ENCODE measurements around the gene CYP27A1. TPM values are rescaled to one million over a fixed set of nuclear protein-coding genes. Genes with fewer than 3 reads are reported as not detected.

Gene CYP27A1
- total and polyA plus RNA-seq, 2 of the 8 experiments (the other 6 are each of a cell fraction or from before 2014, with no cell fraction given): 5.4 to 14.7 TPM

DNA sequence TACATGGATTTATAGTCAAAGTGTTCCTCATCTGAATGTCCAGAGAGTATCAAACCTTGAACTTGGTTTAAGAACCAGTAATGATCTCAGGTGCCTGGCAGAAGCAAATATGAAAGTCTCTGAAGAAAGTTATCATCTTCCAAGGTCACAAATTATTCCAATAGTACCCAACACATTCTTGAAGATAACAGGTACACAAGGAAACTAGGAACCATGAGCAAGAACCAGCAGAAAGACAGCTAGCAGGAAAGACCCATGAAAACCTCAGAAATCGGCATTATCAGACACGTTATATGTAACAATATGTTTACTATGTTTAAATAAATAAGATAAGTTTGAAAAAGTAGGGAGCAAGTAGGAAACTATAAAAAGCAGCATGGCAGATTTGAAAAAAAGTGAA lies 55.5 kb downstream of the CYP27A1 start (continued):
- TF ChIP-seq, protein P1, sequence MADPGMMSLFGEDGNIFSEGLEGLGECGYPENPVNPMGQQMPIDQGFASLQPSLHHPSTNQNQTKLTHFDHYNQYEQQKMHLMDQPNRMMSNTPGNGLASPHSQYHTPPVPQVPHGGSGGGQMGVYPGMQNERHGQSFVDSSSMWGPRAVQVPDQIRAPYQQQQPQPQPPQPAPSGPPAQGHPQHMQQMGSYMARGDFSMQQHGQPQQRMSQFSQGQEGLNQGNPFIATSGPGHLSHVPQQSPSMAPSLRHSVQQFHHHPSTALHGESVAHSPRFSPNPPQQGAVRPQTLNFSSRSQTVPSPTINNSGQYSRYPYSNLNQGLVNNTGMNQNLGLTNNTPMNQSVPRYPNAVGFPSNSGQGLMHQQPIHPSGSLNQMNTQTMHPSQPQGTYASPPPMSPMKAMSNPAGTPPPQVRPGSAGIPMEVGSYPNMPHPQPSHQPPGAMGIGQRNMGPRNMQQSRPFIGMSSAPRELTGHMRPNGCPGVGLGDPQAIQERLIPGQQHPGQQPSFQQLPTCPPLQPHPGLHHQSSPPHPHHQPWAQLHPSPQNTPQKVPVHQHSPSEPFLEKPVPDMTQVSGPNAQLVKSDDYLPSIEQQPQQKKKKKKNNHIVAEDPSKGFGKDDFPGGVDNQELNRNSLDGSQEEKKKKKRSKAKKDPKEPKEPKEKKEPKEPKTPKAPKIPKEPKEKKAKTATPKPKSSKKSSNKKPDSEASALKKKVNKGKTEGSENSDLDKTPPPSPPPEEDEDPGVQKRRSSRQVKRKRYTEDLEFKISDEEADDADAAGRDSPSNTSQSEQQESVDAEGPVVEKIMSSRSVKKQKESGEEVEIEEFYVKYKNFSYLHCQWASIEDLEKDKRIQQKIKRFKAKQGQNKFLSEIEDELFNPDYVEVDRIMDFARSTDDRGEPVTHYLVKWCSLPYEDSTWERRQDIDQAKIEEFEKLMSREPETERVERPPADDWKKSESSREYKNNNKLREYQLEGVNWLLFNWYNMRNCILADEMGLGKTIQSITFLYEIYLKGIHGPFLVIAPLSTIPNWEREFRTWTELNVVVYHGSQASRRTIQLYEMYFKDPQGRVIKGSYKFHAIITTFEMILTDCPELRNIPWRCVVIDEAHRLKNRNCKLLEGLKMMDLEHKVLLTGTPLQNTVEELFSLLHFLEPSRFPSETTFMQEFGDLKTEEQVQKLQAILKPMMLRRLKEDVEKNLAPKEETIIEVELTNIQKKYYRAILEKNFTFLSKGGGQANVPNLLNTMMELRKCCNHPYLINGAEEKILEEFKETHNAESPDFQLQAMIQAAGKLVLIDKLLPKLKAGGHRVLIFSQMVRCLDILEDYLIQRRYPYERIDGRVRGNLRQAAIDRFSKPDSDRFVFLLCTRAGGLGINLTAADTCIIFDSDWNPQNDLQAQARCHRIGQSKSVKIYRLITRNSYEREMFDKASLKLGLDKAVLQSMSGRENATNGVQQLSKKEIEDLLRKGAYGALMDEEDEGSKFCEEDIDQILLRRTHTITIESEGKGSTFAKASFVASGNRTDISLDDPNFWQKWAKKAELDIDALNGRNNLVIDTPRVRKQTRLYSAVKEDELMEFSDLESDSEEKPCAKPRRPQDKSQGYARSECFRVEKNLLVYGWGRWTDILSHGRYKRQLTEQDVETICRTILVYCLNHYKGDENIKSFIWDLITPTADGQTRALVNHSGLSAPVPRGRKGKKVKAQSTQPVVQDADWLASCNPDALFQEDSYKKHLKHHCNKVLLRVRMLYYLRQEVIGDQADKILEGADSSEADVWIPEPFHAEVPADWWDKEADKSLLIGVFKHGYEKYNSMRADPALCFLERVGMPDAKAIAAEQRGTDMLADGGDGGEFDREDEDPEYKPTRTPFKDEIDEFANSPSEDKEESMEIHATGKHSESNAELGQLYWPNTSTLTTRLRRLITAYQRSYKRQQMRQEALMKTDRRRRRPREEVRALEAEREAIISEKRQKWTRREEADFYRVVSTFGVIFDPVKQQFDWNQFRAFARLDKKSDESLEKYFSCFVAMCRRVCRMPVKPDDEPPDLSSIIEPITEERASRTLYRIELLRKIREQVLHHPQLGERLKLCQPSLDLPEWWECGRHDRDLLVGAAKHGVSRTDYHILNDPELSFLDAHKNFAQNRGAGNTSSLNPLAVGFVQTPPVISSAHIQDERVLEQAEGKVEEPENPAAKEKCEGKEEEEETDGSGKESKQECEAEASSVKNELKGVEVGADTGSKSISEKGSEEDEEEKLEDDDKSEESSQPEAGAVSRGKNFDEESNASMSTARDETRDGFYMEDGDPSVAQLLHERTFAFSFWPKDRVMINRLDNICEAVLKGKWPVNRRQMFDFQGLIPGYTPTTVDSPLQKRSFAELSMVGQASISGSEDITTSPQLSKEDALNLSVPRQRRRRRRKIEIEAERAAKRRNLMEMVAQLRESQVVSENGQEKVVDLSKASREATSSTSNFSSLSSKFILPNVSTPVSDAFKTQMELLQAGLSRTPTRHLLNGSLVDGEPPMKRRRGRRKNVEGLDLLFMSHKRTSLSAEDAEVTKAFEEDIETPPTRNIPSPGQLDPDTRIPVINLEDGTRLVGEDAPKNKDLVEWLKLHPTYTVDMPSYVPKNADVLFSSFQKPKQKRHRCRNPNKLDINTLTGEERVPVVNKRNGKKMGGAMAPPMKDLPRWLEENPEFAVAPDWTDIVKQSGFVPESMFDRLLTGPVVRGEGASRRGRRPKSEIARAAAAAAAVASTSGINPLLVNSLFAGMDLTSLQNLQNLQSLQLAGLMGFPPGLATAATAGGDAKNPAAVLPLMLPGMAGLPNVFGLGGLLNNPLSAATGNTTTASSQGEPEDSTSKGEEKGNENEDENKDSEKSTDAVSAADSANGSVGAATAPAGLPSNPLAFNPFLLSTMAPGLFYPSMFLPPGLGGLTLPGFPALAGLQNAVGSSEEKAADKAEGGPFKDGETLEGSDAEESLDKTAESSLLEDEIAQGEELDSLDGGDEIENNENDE (IDR thresholded peaks at IDR 0.05; ENCODE audit: insufficient replicate concordance, low read length): no peak
- TF ChIP-seq, protein P2, sequence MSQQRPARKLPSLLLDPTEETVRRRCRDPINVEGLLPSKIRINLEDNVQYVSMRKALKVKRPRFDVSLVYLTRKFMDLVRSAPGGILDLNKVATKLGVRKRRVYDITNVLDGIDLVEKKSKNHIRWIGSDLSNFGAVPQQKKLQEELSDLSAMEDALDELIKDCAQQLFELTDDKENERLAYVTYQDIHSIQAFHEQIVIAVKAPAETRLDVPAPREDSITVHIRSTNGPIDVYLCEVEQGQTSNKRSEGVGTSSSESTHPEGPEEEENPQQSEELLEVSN (IDR thresholded peaks at IDR 0.05): no peak
- TF ChIP-seq MAFK (IDR thresholded peaks at IDR 0.05; ENCODE audit: low read depth, low read length) (no peak), JUND (IDR thresholded peaks at IDR 0.05; ENCODE audit: low read length) (no peak), TAF1 (IDR thresholded peaks at IDR 0.05; ENCODE audit: low read depth, low read length) (no peak), CHD1 (IDR thresholded peaks at IDR 0.05; ENCODE audit: low read depth, low read length) (no peak), TAF7 (optimal IDR thresholded peaks at IDR 0.05; ENCODE audit: borderline replicate concordance, low read depth, low read length) (no peak), RXRA (IDR thresholded peaks at IDR 0.05; ENCODE audit: insufficient read depth, low read depth, low read length) (no peak)
- TF ChIP-seq, protein P3, sequence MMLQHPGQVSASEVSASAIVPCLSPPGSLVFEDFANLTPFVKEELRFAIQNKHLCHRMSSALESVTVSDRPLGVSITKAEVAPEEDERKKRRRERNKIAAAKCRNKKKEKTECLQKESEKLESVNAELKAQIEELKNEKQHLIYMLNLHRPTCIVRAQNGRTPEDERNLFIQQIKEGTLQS (IDR thresholded peaks at IDR 0.05; ENCODE audit: insufficient read depth, low read depth, low read length): no peak
